NOMO-1 (cell line): ENCODE results near the gene IMMP2L.

Source experiments
- DNase-seq, 2 experiments: peaks; one replicate each; lab custom pipeline; 2025; ENCODE audit not compliant: unreplicated experiment in 2 of 2; lab: John Stamatoyannopoulos, UW

IMMP2L gene

DNA sequence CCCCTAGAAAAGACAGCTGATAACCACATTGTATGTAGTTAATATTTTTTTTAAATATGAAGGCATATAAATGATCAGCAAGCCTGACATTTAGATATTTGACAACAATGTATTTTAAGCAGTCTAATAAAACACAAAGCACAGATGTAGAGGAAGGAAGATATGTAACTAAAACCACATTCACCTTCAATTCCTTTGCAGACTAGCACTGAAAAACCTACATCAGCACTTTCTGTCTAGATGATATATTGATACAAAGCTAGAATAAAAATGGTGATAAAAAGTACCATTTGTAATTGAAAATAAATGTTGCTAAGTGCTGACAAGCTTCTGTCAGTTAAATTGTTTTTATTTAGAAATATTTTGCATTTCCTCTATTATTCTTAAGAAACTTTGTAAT, 153.6 kb downstream of the IMMP2L start:
- DNase-seq: no peak

DNA sequence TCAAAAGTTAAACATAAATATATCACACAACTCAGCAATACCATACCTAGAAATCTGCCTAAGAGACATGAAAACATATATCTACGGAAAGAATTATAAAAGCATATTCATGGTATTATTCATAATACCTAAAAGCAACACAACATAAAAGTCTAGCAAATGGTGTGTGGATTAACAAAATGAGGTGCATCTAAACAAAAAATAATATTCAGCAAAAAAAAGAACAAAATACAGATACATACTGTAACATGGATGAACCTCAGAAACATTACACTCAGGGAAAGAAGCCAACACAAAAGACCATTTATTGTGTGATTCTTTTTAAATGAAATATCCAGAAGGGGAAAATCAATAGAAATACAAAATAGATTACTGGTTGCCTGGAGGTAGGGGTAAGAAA, 155.0 kb downstream of the IMMP2L start:
- no peak for DNase-seq

DNA sequence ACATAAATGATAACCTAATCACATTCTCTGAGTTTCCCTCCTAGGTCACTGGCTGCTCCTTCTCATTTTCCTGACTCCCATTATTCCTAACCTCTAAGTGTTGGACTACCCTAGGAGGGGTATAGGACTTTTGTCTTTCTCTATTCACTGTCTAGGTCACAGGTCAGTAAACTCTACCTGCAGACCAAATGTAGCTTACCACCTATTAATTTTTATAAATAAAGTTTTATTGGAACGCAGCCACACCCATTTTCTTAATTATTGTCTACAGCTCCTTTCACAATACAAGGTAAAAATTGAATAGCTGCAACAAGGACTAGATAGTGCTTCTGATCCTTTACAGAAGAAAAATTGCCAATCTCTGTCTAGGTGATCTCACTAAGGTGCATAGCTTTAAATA, 156.7 kb downstream of the IMMP2L start:
- DNase-seq: no peak

DNA sequence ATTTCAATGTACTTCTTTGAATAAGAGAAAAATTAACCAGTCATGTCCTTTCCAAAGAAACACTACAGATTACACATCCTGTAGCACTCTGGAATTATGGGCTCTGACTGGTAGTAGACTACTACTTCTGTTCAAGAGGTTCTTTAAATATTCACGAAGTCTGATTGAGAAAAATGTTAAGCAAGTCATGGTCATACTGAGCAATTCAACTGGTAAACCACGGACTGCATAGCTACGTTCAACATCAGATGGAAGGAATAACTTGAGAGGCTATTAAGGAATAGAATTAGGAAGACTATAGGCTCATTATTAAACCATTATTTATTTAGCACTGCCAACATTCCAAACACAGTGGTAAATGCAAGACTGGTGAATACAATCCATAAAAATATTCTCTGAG, 160.8 kb downstream of the IMMP2L start:
- no peak for DNase-seq

DNA sequence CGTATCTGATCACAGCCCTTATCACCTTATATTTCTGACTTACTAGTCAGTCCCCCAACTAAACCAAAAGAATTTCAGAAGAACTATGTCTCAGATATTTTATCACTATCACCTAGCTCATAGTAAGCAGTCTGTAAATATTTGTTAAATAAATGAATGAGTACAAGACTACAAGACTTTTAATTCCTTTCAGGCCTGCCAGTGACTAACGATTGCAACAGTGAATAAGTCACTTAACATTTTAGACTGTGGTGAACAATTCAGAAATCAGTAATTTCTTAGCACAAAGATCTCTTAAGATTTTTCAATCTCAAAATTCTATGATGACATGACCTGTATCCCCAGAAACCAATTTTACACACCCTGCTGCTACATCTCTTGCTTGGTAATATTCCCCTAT, 162.2 kb downstream of the IMMP2L start:
- DNase-seq: no peak

DNA sequence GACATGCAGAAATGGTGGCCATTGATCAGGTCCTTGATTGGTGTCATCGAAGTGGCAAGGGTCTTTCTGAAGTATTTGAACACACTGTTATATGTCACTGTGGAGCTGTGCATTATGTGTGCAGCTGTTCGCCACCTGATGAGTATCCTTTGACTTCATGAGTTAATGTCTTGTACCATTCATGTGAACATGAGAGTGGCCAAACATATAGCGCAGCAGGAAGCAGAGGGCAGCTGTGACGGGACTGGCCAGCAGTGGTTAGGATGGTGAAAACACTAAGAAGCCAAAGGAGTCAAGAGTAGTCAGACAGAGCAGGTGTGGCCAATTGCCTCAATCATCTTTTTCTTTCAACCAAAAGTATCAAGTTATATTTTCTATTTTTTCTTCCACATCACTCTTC, 167.4 kb downstream of the IMMP2L start:
- no peak for DNase-seq

DNA sequence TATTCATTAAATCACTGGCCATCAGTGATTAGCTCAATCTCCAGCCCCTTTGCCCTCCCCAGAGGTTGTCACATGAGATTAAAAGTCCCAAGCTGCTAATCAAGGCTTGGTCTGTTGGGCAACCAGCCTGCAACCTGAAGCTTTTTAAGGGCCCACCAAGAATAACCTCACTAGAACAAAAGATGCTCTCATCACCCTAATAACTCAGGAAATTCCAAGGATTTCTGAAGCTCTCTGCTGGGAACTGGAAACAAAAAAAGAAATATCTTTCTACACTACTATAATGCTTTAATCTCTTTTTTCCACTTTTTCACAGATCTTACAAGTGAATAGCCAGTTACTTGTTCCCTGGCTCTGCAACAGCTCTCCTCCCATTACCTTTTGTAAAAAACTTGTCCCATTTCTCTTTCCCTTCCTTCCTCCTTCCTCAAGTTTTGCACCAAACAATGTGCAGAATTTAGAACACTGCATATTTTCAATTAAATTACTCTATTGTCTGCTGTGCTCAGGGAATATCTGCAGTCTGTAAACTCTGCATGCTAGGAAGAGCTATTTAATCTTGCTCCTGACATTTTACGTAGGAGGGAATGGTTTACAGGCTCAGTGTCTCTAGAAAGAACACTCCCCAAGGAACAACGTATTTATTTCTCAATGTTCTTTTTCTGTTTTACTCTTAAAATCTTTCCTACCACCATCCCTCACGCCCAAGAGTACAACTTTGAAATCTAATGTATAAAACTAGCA, 169.1 kb downstream of the IMMP2L start:
- no peak for DNase-seq

DNA sequence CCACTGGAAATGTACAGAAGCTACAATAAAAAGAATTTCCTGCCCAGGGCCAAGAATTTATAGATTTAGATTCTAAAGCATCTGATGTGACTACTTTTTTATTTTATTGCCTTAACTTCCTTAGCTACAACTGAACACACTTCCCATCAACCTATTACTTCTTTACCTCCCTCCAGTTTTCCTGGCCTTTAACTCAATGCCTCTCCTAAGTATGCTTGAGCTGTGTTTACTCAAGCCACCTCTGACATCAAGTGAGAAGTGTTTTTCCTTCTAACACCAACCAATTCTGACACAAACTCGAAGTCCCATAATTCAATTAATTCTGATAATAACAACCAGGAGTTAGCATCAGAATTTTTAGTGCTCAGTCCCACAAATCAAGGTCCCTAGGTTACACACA, 170.0 kb downstream of the IMMP2L start:
- no peak for DNase-seq

DNA sequence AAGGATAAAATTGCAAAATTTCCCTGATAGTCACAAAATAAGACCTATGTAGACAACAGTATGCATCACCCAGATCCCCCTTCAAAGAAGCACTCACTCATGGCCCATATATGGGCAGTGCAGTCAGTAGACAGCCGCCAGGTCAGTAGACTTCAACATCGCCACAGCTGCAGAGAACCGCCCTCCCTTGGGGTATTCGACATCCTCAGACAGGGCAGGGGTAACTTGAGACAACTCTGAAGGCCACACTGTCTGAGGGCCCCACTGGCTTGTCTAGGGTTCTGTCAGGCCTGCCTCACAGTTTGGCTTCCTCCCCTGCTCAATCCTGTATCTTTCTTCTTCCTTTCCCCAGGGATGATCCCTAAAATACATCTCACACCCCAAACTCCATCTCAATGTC, 172.3 kb downstream of the IMMP2L start:
- DNase-seq: no peak

DNA sequence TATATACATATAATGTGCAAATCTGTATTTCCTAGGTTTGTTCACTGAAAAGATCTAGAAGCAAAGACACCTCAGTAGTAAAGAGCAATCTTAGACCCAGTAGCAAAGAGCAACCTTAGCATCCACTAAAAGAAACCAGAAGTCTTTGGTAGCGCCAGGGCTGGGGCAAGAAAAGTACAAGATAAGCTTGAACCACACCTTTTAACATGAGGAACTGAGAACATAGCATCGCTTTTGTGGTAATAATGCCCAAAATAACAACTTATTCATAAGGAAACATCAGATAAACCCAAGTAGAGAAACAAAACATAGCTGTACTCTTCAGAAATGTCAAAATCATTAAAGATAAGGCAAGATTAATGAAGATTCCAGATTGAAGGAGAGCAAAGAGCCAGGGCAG, 173.4 kb downstream of the IMMP2L start:
- no peak for DNase-seq

DNA sequence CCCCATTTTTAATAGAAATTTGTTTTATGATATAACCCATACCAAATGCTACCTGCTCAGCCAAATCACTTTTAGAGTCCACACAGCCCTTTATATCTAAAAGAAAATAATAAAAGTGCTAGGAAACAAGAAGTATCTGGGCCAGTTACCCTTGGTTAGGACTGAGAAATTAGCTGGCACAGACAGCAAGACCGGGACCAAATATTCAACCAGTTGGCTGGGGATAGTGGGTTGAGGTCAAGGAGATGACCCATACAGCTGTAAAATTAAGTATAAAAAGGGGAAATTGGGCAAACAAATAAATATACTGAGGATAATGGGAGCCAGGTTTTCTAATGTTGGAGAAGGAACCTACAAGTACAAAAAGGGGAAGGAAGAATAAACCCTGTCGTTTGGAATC, 174.3 kb downstream of the IMMP2L start:
- no peak for DNase-seq

DNA sequence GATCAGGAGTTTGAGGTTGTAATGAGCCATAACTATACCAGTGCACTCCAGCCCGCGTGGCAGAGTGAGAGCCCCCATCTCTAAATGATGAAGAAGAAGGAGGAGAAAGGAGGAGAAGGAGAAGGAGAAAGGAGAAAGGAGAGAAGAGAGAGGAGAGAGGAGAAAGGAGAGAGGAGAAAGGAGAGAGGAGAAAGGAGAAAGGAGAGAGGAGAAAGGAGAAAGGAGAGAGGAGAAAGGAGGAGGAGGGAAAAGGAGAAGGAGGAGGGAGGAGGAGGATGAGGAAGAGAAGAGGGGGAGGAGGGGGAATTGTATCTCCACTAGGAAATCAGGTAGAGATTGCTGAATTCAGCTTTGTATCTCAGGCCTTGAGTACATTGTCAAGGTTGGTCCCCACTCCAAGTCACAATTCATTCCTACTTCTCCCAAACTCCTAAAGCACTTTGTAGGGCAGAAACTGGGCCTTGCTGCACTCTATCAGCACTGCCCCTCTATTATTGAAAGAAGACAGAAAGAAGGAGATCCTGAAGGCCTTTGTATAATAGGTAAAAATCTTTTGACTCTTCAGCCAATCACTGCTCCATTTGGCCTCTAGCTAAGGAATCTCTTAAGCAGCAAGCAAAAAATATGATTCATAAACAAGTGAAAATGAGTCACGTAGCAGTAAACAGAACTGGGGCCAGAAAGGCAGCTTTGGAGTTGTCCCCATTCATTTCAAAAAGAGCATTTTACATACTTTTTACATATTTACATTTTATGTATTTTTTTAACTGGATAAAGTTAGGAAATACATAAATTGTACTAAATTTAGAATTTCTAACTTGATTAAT, 178.0 kb downstream of the IMMP2L start:
- no peak for DNase-seq

DNA sequence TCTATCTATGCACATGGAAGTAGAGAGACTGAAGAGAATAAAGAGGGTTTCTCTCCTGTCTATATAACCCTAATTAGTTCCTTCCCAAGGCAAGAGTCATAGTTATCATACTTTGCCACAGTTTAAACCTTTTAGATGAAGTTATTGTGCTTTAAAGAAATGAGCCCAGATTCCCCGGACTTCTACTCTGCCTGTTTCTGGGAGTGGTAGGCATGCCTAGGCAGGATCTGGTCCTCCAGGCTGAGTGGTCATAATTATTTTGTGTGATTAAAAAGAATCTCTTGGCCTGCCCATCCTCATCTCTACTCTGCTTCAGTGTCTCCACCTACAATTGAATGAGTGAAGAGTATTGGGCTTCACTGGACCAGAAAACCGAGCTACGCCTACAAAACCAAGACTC, 179.2 kb downstream of the IMMP2L start:
- DNase-seq: no peak

DNA sequence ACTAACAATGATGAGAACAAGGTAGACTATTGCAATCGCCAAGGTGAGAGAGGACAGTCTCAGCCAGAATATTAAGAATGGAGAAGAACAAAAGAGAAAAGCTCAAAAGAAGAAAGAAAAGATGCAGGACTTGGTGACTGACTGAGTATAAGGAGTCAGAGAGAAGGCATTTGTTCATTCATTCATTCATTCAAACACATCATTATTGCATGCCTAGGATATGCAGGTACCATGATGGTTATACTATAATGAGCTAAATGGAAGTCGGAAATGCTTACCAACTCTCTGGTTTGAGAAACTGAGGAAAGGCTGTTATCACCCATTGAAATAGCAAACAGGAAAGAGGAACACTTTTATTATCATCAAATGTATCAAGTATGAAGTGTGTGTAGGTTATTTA, 180.7 kb downstream of the IMMP2L start:
- DNase-seq: no peak

DNA sequence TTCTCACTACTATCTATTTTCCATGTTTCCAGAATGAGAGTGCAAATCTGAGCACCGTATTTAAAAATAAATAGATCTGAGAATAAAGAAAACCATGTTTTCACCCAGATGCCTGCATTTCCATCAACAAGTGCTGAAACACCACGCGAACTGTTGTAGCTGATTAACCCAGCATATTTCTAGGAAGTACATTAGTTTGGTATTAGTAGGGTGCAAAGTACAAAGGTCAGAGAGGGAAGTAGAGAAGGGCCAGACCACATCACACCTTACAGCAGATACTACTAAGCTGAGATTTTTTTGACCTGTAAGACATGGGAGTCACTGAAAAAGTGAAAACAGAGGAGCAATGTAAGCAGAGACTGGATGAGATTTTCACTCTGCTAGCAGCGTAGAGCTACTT, 181.3 kb downstream of the IMMP2L start:
- DNase-seq: no peak

DNA sequence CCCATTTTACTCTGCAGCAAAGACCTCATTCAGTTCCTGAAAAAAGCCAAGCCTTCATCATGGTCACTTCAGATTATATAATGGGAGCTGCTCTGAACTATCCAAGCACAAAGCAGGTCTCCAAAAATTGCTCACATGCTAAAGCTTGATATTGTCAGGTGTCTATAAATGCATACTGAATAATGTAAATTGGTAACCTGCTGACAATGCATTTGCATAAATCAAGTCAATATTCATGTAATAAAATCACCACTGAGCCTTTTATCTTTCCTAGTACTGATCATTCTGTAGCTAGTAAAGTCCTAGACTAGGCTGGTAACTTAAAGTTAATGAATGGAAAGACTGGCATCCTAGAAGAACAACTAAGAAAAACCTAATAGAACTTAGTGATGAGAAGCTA, 188.3 kb downstream of the IMMP2L start:
- no peak for DNase-seq

DNA sequence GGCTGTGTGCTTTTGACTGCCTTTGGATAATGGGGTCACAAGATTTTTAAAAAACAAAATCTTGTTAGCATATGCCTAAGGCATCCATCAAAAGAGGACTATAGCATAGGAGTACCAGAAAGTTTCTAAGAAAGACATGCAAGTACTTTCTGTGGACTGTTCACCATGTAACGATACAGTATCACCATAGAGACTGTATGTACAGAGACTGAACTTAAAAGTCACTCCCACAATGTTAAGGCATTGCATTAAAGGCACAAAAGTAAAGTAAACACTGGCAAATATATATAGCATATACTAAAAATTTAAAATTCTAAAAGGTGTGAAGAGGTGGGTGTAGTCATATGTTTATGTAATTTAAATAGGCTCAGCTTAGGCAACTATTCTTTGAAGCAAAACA, 190.9 kb downstream of the IMMP2L start:
- DNase-seq: no peak

DNA sequence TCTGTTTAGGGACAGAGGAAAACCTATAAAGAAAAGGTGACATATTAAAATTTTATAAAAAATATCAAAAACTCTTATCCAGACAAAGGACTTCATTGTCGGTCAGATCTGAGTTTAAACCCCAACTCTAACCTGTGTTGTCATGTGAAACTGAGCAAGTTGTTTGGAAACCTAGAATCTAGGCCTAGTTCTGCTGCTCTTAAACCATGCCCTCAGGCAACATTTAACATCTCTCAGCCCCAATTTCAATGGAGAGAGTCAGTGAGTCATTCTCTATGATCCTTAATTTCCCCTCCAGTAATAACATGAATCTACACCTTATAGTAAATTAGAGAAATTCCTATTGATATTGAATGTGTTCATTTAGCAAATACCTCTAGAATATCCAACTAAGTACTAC, 192.3 kb downstream of the IMMP2L start:
- no peak for DNase-seq

DNA sequence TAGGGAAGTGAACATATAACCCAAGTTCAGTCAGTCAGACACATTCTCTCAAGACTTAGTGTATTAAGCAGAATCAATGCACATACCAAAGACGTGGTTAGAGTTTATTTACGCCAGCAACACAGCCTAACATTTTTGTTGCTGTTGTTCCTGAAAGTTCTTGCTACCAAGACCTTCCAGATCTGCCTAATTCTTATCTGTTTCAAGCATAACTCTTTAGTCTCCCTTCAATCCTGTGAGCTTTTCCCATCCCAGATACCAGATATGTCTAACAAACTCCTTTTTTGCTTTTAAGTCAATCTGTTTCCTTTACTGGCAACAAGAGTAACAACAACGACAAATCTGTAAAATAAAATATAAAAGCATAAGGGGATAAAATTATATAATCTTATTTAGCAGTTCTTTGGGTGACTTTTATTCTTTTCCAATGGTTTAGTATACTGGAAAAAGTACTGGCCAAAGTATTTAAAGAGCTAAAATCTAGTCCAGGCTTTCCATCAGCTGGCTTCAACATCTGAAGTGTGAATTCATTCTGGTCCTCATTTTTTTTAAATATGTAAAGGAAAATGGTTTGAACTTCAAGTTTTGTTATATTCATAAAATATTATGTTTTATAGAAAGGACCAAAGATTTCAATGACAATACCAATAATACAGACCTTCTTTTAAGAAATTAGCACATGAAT, 193.8 kb downstream of the IMMP2L start:
- DNase-seq: no peak

DNA sequence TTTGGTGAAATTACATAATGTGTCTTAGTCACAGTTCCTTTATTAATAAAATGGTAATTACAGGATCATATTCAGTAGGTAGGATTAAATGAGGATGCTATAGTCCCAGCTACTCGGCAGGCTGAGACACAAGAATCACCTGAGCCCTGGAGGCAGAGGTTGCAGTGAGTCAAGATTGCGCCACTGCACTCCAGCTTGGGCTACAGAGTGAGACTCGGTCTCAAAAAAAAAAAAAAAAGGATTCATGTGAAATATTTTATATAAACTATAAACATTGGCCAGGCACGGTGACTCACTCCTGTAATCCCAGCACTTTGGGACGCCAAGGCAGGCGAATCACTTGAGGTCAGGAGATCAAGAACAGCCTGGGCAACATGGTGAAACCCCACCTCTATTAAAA, 197.9 kb downstream of the IMMP2L start:
- no peak for DNase-seq

DNA sequence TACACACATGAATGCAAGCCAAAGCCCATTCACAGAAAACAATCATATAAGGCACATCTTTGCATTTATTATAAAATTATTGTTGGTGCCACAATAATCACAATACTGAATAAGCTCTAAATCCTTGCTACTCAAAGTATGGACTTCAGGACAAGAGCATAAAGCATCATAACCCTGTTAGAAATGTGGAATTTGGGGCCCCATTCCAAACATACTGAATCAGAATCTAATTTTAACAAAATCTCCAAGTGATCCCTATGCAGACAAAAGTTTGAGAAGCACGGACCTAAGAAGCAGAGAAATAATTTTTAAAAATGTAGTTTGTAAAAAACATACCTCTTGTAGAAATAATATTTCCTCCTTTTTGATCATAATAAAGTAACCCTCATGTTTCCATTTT, 199.2 kb downstream of the IMMP2L start:
- no peak for DNase-seq

DNA sequence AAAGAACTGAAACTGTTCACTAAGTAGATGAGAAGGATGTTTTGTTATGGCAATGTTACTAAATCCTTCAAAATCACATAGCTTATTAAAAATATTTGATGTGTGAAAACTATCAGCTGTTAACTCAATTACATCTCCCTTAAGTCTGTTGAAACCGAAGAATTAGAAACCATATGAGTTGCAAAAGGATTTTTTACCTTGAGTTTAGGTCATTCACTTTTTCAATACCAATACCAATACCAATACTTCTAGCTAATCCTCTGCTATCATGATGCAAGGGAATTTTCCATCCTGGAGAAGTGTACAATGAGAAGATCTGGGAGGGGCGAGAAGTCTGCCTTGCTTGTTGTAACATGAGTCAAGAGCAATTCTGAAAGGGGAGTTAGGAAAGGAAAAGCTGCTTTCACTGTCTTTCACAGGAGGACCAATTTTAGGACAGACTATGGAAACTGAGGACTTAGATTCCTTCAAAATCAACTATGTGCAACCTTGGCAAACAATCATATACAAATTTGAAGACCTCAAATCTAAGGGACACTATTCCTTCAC, 199.7 kb downstream of the IMMP2L start:
- no peak for DNase-seq
